H1 (cell line): ENCODE data around the gene KRT81. TPM values are rescaled to one million over a fixed set of nuclear protein-coding genes. Genes with fewer than 3 reads are reported as not detected.
A peak's percentile ranks its signal among the peaks of the same experiment; 100 is the strongest.

ENCODE experiments used
- CTCF ChIA-PET: fragments of 300-600 bp; sonication (Branson Sonifier 250); formaldehyde crosslinking; loops from one replicate; lab custom pipeline; 2021; ENCODE audit not compliant: partially characterized antibody; lab: Charles Lee
- POLR2A ChIA-PET: fragments of 300-600 bp; sonication (Branson Sonifier 250); formaldehyde crosslinking; loops from one replicate; lab custom pipeline; 2021; ENCODE audit warnings: inconsistent platforms; ENCODE audit not compliant: partially characterized antibody; lab: Charles Lee
- DNase-seq, 2 experiments: peaks; one replicate each; pipeline versions ENCODE4 v3.0.0 to v3.0.0-alpha.2; 2010 to 2022; ENCODE audit warnings: low spot score in 2 of 2, low read depth in 1 of 2, mixed read lengths in 1 of 2
- FAIRE-seq: peaks from 2 replicates; lab custom pipeline; 2011; peaks lifted over from hg19 to GRCh38; lab: Jason Lieb, UNC
- H2AFZ ChIP-seq: 2 replicates; pipeline ENCODE4 v1.8.1; 2012; ENCODE audit warnings: low read length, inconsistent platforms
- H2AK5ac ChIP-seq: 2 replicates; pipeline ENCODE4 v1.6.1; 2013; ENCODE audit warnings: low read depth, low read length
- H2BK120ac ChIP-seq: replicated peaks from 2 replicates; pipeline ENCODE3; 2013; ENCODE audit warnings: low read depth, low read length, inconsistent platforms
- H2BK12ac ChIP-seq: 2 replicates; pipeline ENCODE4 v1.6.1; 2013; ENCODE audit warnings: low read depth, low read length
- H2BK15ac ChIP-seq: 2 replicates; pipeline ENCODE4 v1.6.1; 2013; ENCODE audit warnings: low read length
- H2BK20ac ChIP-seq: 2 replicates; pipeline ENCODE4 v1.6.1; 2013; ENCODE audit warnings: low read length
- H2BK5ac ChIP-seq: 2 replicates; pipeline ENCODE4 v1.6.1; 2013; ENCODE audit warnings: low read depth, low read length
- H3K14ac ChIP-seq: 2 replicates; pipeline ENCODE4 v1.6.1; 2013; ENCODE audit warnings: inconsistent platforms; ENCODE audit not compliant: insufficient read length
- H3K18ac ChIP-seq: 2 replicates; pipeline ENCODE4 v1.6.1; 2013; ENCODE audit warnings: low read length; ENCODE audit errors: extremely low read depth
- H3K23ac ChIP-seq: 2 replicates; pipeline ENCODE4 v1.6.1; 2013; ENCODE audit warnings: inconsistent platforms; ENCODE audit not compliant: insufficient read length
- H3K23me2 ChIP-seq: 2 replicates; pipeline ENCODE4 v1.6.1; 2013; ENCODE audit warnings: low read depth, low read length
- H3K27ac ChIP-seq: 2 replicates; pipeline ENCODE4 v1.6.1; 2011; ENCODE audit warnings: low read depth, low read length, inconsistent platforms
- H3K27me3 ChIP-seq, 4 experiments: replicated peaks in 1 of 4; 1 replicate in 1 of 4; 2 replicates in 3 of 4; pipeline versions ENCODE4 v1.6.1 to v1.8.1; 2011 to 2013; ENCODE audit warnings: low read length in 3 of 4, mild to moderate bottlenecking in 3 of 4, inconsistent platforms in 2 of 4, mixed read lengths in 2 of 4, moderate library complexity in 1 of 4; ENCODE audit not compliant: control insufficient read depth in 3 of 4, insufficient read depth in 3 of 4; ENCODE audit errors: extremely low read depth in 1 of 4
- H3K36me3 ChIP-seq, 4 experiments: 2 replicates each; pipeline versions ENCODE4 v1.6.1 to v1.8.1; 2011 to 2013; ENCODE audit warnings: mild to moderate bottlenecking in 4 of 4, low read length in 3 of 4, moderate library complexity in 2 of 4, control low read depth in 1 of 4, inconsistent platforms in 1 of 4; ENCODE audit not compliant: insufficient read depth in 4 of 4, control insufficient read depth in 2 of 4
- H3K4ac ChIP-seq: replicated peaks from 2 replicates; pipeline ENCODE3; 2013; ENCODE audit warnings: low read length, low read depth, mixed read lengths, inconsistent platforms; ENCODE audit not compliant: insufficient read length
- H3K4me1 ChIP-seq, 4 experiments: replicated peaks in 1 of 4; 1 replicate in 1 of 4; 2 replicates in 3 of 4; pipeline versions ENCODE4 v1.6.1 to v1.8.1; 2011 to 2013; ENCODE audit warnings: low read length in 3 of 4, inconsistent platforms in 2 of 4, mixed read lengths in 1 of 4; ENCODE audit not compliant: insufficient read depth in 4 of 4, control insufficient read depth in 3 of 4
- H3K4me2 ChIP-seq, 2 experiments: 2 replicates each; pipeline versions ENCODE4 v1.6.1 to v1.8.1; 2011 to 2013; ENCODE audit warnings: low read depth in 2 of 2, low read length in 2 of 2, control low read depth in 1 of 2, inconsistent platforms in 1 of 2, mild to moderate bottlenecking in 1 of 2; ENCODE audit not compliant: insufficient read depth in 1 of 2
- H3K4me3 ChIP-seq, 4 experiments: fragments of 200-600, 300-600 bp in 1 of 4; sonication (generic), shearing (Covaris generic), sonication (Bioruptor Twin) in 1 of 4; 2 replicates each; pipeline versions ENCODE4 v1.5.1 to v1.8.1; 2011 to 2016; ENCODE audit warnings: low read length in 4 of 4, low read depth in 3 of 4, control low read depth in 2 of 4, inconsistent platforms in 2 of 4, mild to moderate bottlenecking in 2 of 4, mixed read lengths in 1 of 4, moderate library complexity in 1 of 4; ENCODE audit not compliant: insufficient read depth in 2 of 4; ENCODE audit errors: extremely low read depth in 1 of 4
- H3K56ac ChIP-seq: replicated peaks from 2 replicates; pipeline ENCODE3; 2013; ENCODE audit warnings: low read depth, mild to moderate bottlenecking, mixed read lengths, low read length, inconsistent platforms; ENCODE audit not compliant: insufficient read length
- H3K79me1 ChIP-seq: 2 replicates; pipeline ENCODE4 v1.6.1; 2013; ENCODE audit warnings: low read depth, low read length, control low read depth
- H3K79me2 ChIP-seq, 2 experiments: 2 replicates each; pipeline versions ENCODE4 v1.6.1 to v1.8.1; 2012 to 2013; ENCODE audit warnings: low read length in 2 of 2, mild to moderate bottlenecking in 2 of 2, inconsistent platforms in 1 of 2; ENCODE audit not compliant: insufficient read depth in 2 of 2, control insufficient read depth in 1 of 2
- H3K9ac ChIP-seq, 4 experiments: replicated peaks in 1 of 4; 1 replicate in 1 of 4; 2 replicates in 3 of 4; pipeline versions ENCODE4 v1.6.1 to v1.8.1; 2011 to 2013; ENCODE audit warnings: low read depth in 3 of 4, low read length in 3 of 4, control low read depth in 2 of 4, mild to moderate bottlenecking in 2 of 4, moderate library complexity in 2 of 4, inconsistent platforms in 1 of 4; ENCODE audit errors: extremely low read depth in 1 of 4
- H3K9me3 ChIP-seq, 2 experiments: 2 replicates each; pipeline versions ENCODE4 v1.6.1 to v1.8.1; 2012 to 2013; ENCODE audit warnings: mild to moderate bottlenecking in 2 of 2, moderate library complexity in 2 of 2, control low read depth in 1 of 2, inconsistent platforms in 1 of 2, low read depth in 1 of 2, low read length in 1 of 2, mixed read lengths in 1 of 2; ENCODE audit not compliant: insufficient read depth in 2 of 2
- H4K20me1 ChIP-seq, 2 experiments: replicated peaks in 1 of 2; 2 replicates each; pipeline versions ENCODE3 to v1.8.1; 2011 to 2013; ENCODE audit warnings: inconsistent platforms in 2 of 2, low read length in 2 of 2, mild to moderate bottlenecking in 1 of 2; ENCODE audit not compliant: insufficient read depth in 2 of 2, control insufficient read depth in 1 of 2
- H4K5ac ChIP-seq: 2 replicates; pipeline ENCODE4 v1.6.1; 2013; ENCODE audit warnings: low read length, low read depth, mixed read lengths, inconsistent platforms; ENCODE audit not compliant: insufficient read length
- H4K8ac ChIP-seq: 2 replicates; pipeline ENCODE4 v1.8.0; 2013; ENCODE audit warnings: mild to moderate bottlenecking, moderate library complexity, low read length, inconsistent platforms; ENCODE audit not compliant: insufficient read depth; ENCODE audit errors: extremely low read depth
- H4K91ac ChIP-seq: replicated peaks from 2 replicates; pipeline ENCODE3; 2013; ENCODE audit warnings: low read length, mixed read lengths, inconsistent platforms; ENCODE audit not compliant: insufficient read length
- BACH1 ChIP-seq: IDR thresholded peaks from 2 replicates; pipeline ENCODE4 v1.6.1; 2012; ENCODE audit warnings: low read length, improper control_type of control experiment
- CHD1 ChIP-seq: IDR thresholded peaks from 2 replicates; pipeline ENCODE4 v1.6.1; 2012; ENCODE audit warnings: low read depth, low read length, improper control_type of control experiment
- EP300 ChIP-seq, 2 experiments: IDR thresholded peaks; 1 replicate in 1 of 2; 2 replicates in 1 of 2; pipeline ENCODE4 v1.6.1; 2011 to 2012; ENCODE audit warnings: low read depth in 2 of 2, low read length in 2 of 2, mild to moderate bottlenecking in 2 of 2, borderline replicate concordance in 1 of 2, inconsistent platforms in 1 of 2, moderate library complexity in 1 of 2
- EZH2 ChIP-seq: fragments of 200-600 bp; sonication (generic); IDR thresholded peaks from 2 replicates; pipeline ENCODE4 v1.7.1; 2012; ENCODE audit warnings: low read depth, mild to moderate bottlenecking, moderate library complexity, low read length, inconsistent platforms; ENCODE audit not compliant: severe bottlenecking
- MAFK ChIP-seq: IDR thresholded peaks from 2 replicates; pipeline ENCODE4 v1.6.1; 2012; ENCODE audit warnings: low read depth, mild to moderate bottlenecking, improper control_type of control experiment, low read length
- RAD21 ChIP-seq, 2 experiments: IDR thresholded peaks in 1 of 2; conservative IDR thresholded peaks in 1 of 2; 2 replicates each; pipeline ENCODE4 v1.6.1; 2011; ENCODE audit warnings: low read depth in 2 of 2, low read length in 2 of 2, improper control_type of control experiment in 1 of 2, inconsistent platforms in 1 of 2, mild to moderate bottlenecking in 1 of 2, moderate library complexity in 1 of 2
- SIRT6 ChIP-seq: IDR thresholded peaks from one replicate; pipeline ENCODE4 v1.7.1; 2012; ENCODE audit warnings: low read length, inconsistent platforms
- ZNF274 ChIP-seq: IDR thresholded peaks from 2 replicates; pipeline ENCODE4 v1.7.0; 2012; ENCODE audit warnings: low read length, borderline replicate concordance; ENCODE audit errors: extremely low read depth
- WGBS, 2 experiments: shearing (Covaris generic) in 1 of 2; methylation state at CpG; one replicate each; pipeline versions ENCODE4 v1.1.6 to v1.1.7; 2013 to 2015; ENCODE audit warnings: low lambda C conversion rate in 2 of 2, mixed read lengths in 2 of 2, inconsistent platforms in 1 of 2, low coverage in 1 of 2, missing lambda C conversion rate in 1 of 2; ENCODE audit not compliant: insufficient replicate concordance in 2 of 2, insufficient coverage in 1 of 2, insufficient read length in 1 of 2; ENCODE audit errors: extremely low coverage in 1 of 2, missing lambda C conversion rate in 1 of 2; 5-methylcytosine and 5-hydroxymethylcytosine counted together
- polyA plus RNA-seq, 7 experiments: library from polyadenylated mRNA; depleted of rRNA in 3 of 7; stranded (reverse) in 5 of 7; unstranded in 2 of 7; fragments of >200 nt in 5 of 7; fragments of 200-250 nt in 2 of 7; gene quantifications; 1 replicate in 5 of 7; 2 replicates in 1 of 7; 4 replicates in 1 of 7; pipeline versions ENCODE4 v1.2.1 to v1.2.3, GENCODE V29; 2011 to 2013; ENCODE audit warnings: missing spikeins in 2 of 7, mixed read lengths in 2 of 7
- total RNA-seq: library from RNA; stranded (reverse); fragmentation: NEBNext Ultra II Directional; extraction: Animal tissue kit (Norgen Biotek cat#: 25700); gene quantifications from 2 replicates; pipeline ENCODE4 v1.2.1, GENCODE V29; 2021
- TF ChIP-seq, protein P1 (sequence below): IDR thresholded peaks from 2 replicates; pipeline ENCODE4 v1.6.1; 2011; ENCODE audit warnings: low read depth, mild to moderate bottlenecking, low read length; ENCODE audit not compliant: insufficient read depth
- TF ChIP-seq, protein P2 (sequence below): IDR thresholded peaks from 2 replicates; pipeline ENCODE4 v1.6.1; 2012; ENCODE audit warnings: inconsistent platforms

The KRT81 gene
- total and polyA plus RNA-seq, 2 of the 8 experiments (the other 6 are each of a cell fraction or from before 2014, with no cell fraction given): not detected

DNA sequence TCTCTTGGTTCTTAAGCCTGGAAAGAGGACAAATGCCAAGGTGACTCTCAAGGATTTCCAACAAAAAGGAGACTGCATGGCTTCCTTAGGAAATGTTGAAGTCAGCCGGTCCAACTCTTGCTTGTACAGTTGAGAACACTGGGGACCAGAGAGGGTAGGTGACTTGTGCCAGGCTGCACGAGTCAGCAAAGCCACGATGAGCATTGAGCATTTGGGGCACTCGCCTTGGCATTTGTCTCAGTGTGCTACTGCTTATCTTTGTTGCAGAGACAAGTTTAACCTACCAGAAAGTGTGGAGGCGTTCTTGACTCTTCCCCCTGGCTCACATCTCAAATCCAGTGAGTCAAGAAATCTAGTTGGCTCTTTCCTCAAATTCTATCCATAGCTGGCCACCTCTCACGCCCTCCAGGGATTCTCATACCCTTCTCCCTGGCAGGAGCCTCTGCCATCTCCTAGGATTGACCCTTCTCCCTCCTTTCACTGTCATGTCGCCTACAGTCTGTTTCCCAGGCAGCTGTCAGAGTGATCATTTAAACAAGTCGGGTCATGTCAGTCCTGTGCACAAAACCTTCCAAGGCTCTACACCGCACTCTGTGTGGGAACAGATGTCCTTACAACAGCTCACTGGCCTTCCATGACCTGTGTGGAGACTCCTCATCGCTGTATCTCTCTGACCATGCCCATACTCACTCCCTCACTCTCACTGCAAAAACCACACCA is 47.1 kb upstream of the KRT81 start:
- H2AK5ac ChIP-seq: no peak overlapping the region
- ChIA-PET CTCF (interaction anchor here (1.0 to 10.9 kb wide), 13 partner anchors 10 to 532 kb away, joined by 3 to 126 read pairs (median 5); no protein-coding TSS in a partner anchor), POLR2A (no interaction called here)
- no peak overlapping the region for H3K4me2 ChIP-seq
- H3K27me3 ChIP-seq: no peaks in the 10 kb centered on the region
- no peak overlapping the region for H3K14ac ChIP-seq
- H2AFZ ChIP-seq: 0 out of 2 replicates have a peak overlapping the region, but pooled peaks have one; percentile 16
- H4K5ac ChIP-seq: no peak overlapping the region
- no peak overlapping the region for H4K8ac ChIP-seq
- no peak overlapping the region for H2BK12ac ChIP-seq
- H3K27ac ChIP-seq: no peak overlapping the region
- no peak overlapping the region for H3K4ac ChIP-seq
- no peak overlapping the region for H2BK15ac ChIP-seq
- H3K79me2 ChIP-seq: no peaks in the 10 kb centered on the region
- H3K23me2 ChIP-seq: no peaks in the 10 kb centered on the region
- H3K36me3 ChIP-seq: no peaks in the 10 kb centered on the region
- WGBS, 2 experiments: 86% methylated on average over 10 of the region's 10 CpGs; no CpG with 5 or more reads in 1 of the 2 experiments
- H2BK120ac ChIP-seq: no peak overlapping the region
- H3K56ac ChIP-seq: no peak overlapping the region
- FAIRE-seq: no peak
- no peaks in the 10 kb centered on the region for H3K79me1 ChIP-seq
- no peak overlapping the region for H2BK20ac ChIP-seq
- no peaks in the 10 kb centered on the region for H3K9me3 ChIP-seq
- 0 out of 2 replicates have a peak overlapping the region, but pooled peaks have one; percentile 63 for H2BK5ac ChIP-seq
- DNase-seq: no peak
- no peak overlapping the region for H3K4me3 ChIP-seq
- H3K4me1 ChIP-seq: peaks cover 0 to 3% (median 0%) of the 10 kb centered on the region in 4 experiments; a peak in 1 of 7 replicates
- H3K9ac ChIP-seq: no peak overlapping the region
- no peak overlapping the region for H4K91ac ChIP-seq
- H3K23ac ChIP-seq: no peak overlapping the region
- H4K20me1 ChIP-seq: no peaks in the 10 kb centered on the region
- no peak overlapping the region; the same call in 1 of the 2 replicates for H3K18ac ChIP-seq
- TF ChIP-seq MAFK (no peak), SIRT6 (no peak), EZH2 (no peak), BACH1 (no peak), ZNF274 (no peak), RAD21 (IDR thresholded peaks at IDR 0.05 in 1 of 2, conservative IDR thresholded peaks at IDR 0.05 in 1 of 2; ENCODE audit: low read depth in 2 of 2, low read length in 2 of 2) (no peak), EP300 (IDR thresholded peaks at IDR 0.05; ENCODE audit: borderline replicate concordance in 1 of 2, low read depth in 2 of 2, low read length in 2 of 2) (no peak), CHD1 (no peak)
- TF ChIP-seq, protein P1, sequence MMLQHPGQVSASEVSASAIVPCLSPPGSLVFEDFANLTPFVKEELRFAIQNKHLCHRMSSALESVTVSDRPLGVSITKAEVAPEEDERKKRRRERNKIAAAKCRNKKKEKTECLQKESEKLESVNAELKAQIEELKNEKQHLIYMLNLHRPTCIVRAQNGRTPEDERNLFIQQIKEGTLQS: no peak
- TF ChIP-seq, protein P2, sequence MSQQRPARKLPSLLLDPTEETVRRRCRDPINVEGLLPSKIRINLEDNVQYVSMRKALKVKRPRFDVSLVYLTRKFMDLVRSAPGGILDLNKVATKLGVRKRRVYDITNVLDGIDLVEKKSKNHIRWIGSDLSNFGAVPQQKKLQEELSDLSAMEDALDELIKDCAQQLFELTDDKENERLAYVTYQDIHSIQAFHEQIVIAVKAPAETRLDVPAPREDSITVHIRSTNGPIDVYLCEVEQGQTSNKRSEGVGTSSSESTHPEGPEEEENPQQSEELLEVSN: no peak
